Cardiac septum (tissue), 1 donor: ENCODE results near the gene RNF144A. TPM values are rescaled to one million over a fixed set of nuclear protein-coding genes. Genes with fewer than 3 reads are reported as not detected.

ENCODE experiments used
- DNase-seq: peaks from one replicate; pipeline ENCODE4 v3.0.0-alpha.2; 2020; ENCODE audit warnings: low spot score
- intact Hi-C: fragments of 100-400 bp; cut with DNase I; formaldehyde crosslinking; loops from one replicate; pipeline ENCODE4 v1.14.0; 2022
- total RNA-seq: library from RNA; stranded (reverse); fragmentation: NEBNext Ultra II Directional; extraction: Animal tissue kit (Norgen Biotek cat#: 25700); gene quantifications from one replicate; pipeline ENCODE4 v1.2.1, GENCODE V29; 2021
- donor health status: DM: no; HTN: no; CAD: no.

Gene RNF144A
- total RNA-seq, 1 donor from 2014 or later: 11.7 TPM

GRCh38 chr2:7045601-7046590 lies 128.7 kb downstream of the RNF144A start:
- intact Hi-C loops: loop anchor here (2.0 kb wide), 1 partner anchor 149 kb away; no protein-coding TSS in a partner anchor
- DNase-seq: no peak

DNA sequence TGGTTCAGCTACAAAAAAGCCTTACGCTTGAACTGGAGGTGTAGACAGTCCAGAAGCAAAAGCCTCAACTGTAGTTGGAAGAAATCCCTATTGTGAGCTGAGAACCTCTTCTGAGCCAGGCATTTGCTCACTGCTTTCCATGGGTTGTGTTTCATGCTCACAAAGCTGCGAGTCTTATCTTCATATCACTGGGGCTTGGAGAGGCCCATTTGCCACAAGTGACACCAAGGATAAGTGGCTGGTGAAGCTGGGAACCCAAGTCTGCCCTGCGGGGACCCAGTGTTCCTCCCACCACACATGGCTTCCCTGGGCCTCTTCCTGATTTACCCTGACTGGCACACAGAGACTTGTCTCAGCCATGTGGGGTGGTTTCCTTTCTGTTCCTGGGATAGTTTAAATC lies 130.4 kb downstream of the RNF144A start:
- intact Hi-C loops: no loop called here
- no peak for DNase-seq

GRCh38 chr2:7048762-7049294 lies 131.6 kb downstream of the RNF144A start:
- intact Hi-C loops: no loop called here
- no peak for DNase-seq

DNA sequence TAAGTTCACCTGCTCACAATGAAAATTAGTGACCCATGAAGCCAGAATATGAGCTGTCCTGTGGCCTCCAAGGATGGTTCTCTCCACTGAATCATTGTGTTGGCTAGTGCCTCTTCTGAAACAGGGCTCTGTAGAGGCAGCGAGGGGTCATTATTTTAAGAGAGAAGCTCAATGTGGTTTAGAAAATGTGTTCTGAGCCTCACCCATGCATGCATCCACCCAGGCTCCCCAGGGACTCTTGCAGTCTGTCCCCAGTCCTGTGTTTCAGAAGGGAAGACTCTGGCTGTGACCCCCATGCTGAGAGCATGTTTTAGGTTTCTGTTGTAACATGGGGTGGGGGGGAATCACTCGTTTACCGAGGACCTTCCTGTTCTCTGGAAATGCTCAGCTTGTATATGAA lies 135.2 kb downstream of the RNF144A start:
- DNase-seq: no peak
- intact Hi-C loops: no loop called here

GRCh38 chr2:7053650-7054265 lies 136.5 kb downstream of the RNF144A start:
- intact Hi-C loops: no loop called here
- no peak for DNase-seq

DNA sequence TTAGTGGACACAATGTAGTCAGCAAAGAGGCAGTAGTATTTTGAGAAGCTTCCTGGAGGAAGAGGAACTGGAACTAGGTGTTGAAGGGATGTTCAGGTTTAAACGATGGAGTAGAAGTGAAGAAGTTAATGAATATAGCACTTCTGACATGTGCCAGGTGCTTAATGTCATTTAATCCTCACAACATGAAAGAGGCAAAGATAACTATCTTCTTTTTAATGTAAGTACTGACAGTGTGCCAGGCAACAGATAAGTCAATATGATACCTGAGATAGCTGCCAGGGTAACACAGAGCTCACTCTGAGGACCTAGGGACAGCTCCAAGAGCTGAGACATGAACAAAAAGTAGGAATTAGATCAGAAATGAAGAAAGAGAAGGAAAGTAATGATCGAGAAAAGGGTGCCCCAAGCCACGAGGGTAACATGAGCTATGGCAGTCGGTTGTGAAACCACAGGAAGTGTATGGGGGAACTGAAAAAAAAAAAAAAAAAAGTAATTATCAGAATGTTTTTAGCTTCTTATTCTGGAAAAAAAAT lies 140.7 kb downstream of the RNF144A start:
- no peak for DNase-seq
- intact Hi-C loops: no loop called here

DNA sequence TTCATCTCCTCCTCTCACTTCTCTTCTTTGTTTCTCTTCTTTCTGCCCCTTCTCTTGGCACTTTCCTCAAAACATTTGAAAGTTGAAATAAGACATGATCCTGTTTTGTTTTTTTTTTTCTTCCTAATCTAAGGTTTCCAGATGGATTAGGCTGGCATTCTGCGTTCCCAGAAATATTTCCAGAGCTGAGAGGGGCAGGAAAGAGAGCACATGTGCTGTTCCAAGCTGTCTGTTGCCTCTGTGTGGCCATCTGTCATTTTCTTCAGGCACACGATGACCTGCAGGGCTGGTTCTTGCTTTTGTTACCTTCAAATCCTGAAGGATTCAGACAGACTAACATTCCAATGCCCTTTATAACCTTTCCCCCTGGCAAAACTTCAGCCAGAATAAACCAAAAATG lies 142.9 kb downstream of the RNF144A start:
- no peak for DNase-seq
- intact Hi-C loops: no loop called here

GRCh38 chr2:7060631-7061449 lies 143.6 kb downstream of the RNF144A start:
- intact Hi-C loops: no loop called here
- no peak for DNase-seq

- intact Hi-C loops: no loop called here
- no peak for DNase-seq
Measured at GRCh38 chr2:7061450-7061789, 144.2 kb downstream of the RNF144A start.

GRCh38 chr2:7061921-7062320 lies 144.7 kb downstream of the RNF144A start:
- intact Hi-C loops: no loop called here
- DNase-seq: no peak

DNA sequence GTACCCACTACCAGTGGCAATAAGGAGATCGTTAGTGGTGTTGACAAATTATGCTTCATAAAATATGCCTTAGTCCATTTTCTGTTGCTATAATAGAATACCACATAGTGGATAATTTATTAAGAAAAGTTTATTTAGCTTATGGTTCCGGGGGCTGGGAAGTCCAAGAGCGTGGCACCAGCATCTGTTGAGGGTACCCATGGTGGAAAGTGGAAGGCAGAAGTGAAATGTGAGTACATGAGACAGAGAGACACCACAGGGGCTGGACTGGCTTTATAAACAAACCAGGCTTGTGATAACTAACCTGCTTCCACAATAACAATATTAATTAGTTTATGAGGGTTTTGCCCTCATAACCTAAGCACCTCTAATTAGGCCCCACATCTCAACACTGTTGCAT lies 146.6 kb downstream of the RNF144A start:
- intact Hi-C loops: no loop called here
- DNase-seq: no peak

DNA sequence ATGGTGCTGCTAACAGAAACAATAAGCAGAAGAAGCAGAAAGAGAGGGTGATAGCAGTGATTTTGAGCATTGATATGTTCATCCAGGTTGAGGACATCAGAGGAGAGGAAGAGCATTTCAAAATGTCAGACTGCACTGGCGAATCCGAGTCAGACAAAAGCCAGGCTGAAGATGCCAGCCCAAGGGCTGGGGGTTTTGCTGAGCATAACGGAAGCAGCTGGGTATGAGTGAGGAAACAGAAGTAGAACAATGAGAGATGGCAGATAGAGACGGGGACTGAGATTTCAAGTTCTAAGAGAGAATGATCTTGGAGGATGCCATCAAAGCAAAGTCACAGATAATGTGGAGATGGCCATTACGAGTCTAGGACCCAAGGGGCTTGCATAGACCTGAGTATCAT lies 151.2 kb downstream of the RNF144A start:
- intact Hi-C loops: no loop called here

DNA sequence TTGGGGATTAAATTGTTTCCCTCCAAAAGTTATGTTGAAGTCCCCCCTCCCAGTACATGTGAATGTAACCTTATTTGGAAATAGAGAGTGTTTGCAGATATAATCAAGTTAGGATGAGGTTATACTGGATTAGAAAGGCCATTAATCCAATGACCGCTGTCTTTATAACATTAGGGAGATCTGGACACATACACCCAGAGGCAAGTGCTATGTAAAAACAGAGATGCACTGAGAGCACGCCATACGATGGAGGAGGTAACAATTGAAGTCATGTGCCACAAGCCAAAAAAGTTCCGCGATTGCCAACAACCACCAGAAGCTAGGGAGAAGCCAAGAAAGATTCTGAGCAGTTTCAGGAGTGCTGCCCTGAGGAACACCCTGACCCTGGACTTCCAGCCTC lies 153.3 kb downstream of the RNF144A start:
- intact Hi-C loops: no loop called here
- no peak for DNase-seq

More for the DNA sequence above, 151.2 kb downstream of the RNF144A start:
- no peak for DNase-seq

- intact Hi-C loops: no loop called here
- no peak for DNase-seq
Measured at GRCh38 chr2:7071154-7071553, 153.9 kb downstream of the RNF144A start.

GRCh38 chr2:7071916-7072556 lies 154.8 kb downstream of the RNF144A start:
- intact Hi-C loops: no loop called here
- DNase-seq: no peak

DNA sequence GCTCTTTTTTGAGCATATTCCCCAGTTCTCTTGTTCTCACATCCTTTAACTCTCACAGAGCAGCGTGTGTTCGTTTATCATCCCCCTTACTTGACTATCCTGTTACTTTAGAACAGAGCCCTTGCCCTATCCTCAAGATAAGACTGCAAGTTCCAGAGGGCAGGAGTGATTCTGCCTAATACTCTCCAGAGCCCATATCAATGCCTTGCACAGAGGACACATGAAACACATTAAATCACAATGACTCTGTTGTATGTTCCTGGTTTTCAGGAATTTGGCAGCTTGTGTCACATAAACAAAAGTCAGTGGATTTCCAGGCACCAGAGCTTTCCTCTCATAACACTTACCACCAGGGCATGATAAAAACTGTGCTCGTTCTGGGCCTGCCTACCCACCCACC lies 156.7 kb downstream of the RNF144A start:
- no peak for DNase-seq
- intact Hi-C loops: no loop called here

- intact Hi-C loops: no loop called here
- DNase-seq: no peak
Measured at GRCh38 chr2:7075834-7076233, 158.6 kb downstream of the RNF144A start.

- no peak for DNase-seq
- intact Hi-C loops: no loop called here
Measured at GRCh38 chr2:7077660-7078267, 160.6 kb downstream of the RNF144A start.
